DND-41 (cell line): Measurements from ENCODE around the gene BLMH.

ENCODE experiments used
- ATAC-seq: fragments of 200-7000 bp; cut with Tn5 transposase; 3 replicates; pipeline ENCODE4 v1.9.1; 2021; ENCODE audit warnings: low read depth; ENCODE audit not compliant: insufficient read depth
- DNase-seq: peaks from one replicate; pipeline ENCODE4 v3.0.0-alpha.2; 2020
- H2AFZ ChIP-seq: 2 replicates; pipeline ENCODE4 v1.6.0; 2012; ENCODE audit warnings: low read depth, low read length
- H3K27ac ChIP-seq: 2 replicates; pipeline ENCODE4 v1.5.1; 2012; ENCODE audit warnings: low read length, inconsistent platforms
- H3K27me3 ChIP-seq: fragments of 200-600 bp; sonication (generic); 2 replicates; pipeline ENCODE4 v1.6.0; 2012; ENCODE audit warnings: low read length, mild to moderate bottlenecking, inconsistent platforms; ENCODE audit not compliant: insufficient read depth, poor library complexity
- H3K36me3 ChIP-seq: 2 replicates; pipeline ENCODE4 v1.5.1; 2012; ENCODE audit warnings: low read length, inconsistent platforms; ENCODE audit not compliant: insufficient read depth
- H3K4me1 ChIP-seq: 2 replicates; pipeline ENCODE4 v1.5.1; 2012; ENCODE audit warnings: mild to moderate bottlenecking, low read length; ENCODE audit not compliant: insufficient read depth
- H3K4me2 ChIP-seq: 2 replicates; pipeline ENCODE4 v1.6.0; 2012; ENCODE audit warnings: mild to moderate bottlenecking, moderate library complexity, low read length, inconsistent platforms; ENCODE audit not compliant: insufficient read depth
- H3K4me3 ChIP-seq, 2 experiments: fragments of 200-600 bp in 1 of 2; shearing (Covaris generic) in 1 of 2; 2 replicates each; pipeline ENCODE4 v1.5.1; 2012 to 2016; ENCODE audit warnings: inconsistent platforms in 2 of 2, low read length in 2 of 2, mild to moderate bottlenecking in 2 of 2, low read depth in 1 of 2, moderate library complexity in 1 of 2
- H3K79me2 ChIP-seq: 2 replicates; pipeline ENCODE4 v1.6.0; 2012; ENCODE audit warnings: low read length, inconsistent platforms; ENCODE audit not compliant: insufficient read depth
- H3K9ac ChIP-seq: 2 replicates; pipeline ENCODE4 v1.6.0; 2012; ENCODE audit warnings: low read depth, mild to moderate bottlenecking, inconsistent platforms, low read length, moderate library complexity
- H3K9me3 ChIP-seq: 2 replicates; pipeline ENCODE4 v1.5.1; 2012; ENCODE audit warnings: low read length, moderate library complexity, mild to moderate bottlenecking, inconsistent platforms; ENCODE audit not compliant: insufficient read depth, severe bottlenecking
- H4K20me1 ChIP-seq: 2 replicates; pipeline ENCODE4 v1.6.0; 2012; ENCODE audit warnings: low read length; ENCODE audit not compliant: insufficient read depth
- CTCF ChIP-seq: IDR thresholded peaks from 2 replicates; pipeline ENCODE4 v1.5.1; 2012; ENCODE audit warnings: borderline replicate concordance, low read length, moderate library complexity, mild to moderate bottlenecking; ENCODE audit not compliant: poor library complexity, severe bottlenecking; ENCODE audit errors: extremely low read depth
- EZH2 ChIP-seq: IDR thresholded peaks from 3 replicates; pipeline ENCODE4 v1.6.1; 2012; ENCODE audit warnings: borderline replicate concordance, low read depth, mild to moderate bottlenecking, moderate library complexity, low read length, inconsistent platforms; ENCODE audit not compliant: severe bottlenecking

BLMH gene

GRCh38 chr17:30238003-30238344, 53.8 kb downstream of the BLMH start:
- no peak for DNase-seq
- no peaks in the 10 kb centered on the region for H4K20me1 ChIP-seq
- H3K27me3 ChIP-seq, result peaks cover 5% of the 10 kb centered on the region
- no peaks in the 10 kb centered on the region for H3K9me3 ChIP-seq
- no peak overlapping the region for H3K4me3 ChIP-seq
- H2AFZ ChIP-seq, result no peak overlapping the region
- H3K36me3 ChIP-seq, result no peaks in the 10 kb centered on the region
- no peak overlapping the region for H3K9ac ChIP-seq
- no peaks in the 10 kb centered on the region for H3K4me1 ChIP-seq
- no peak for TF ChIP-seq CTCF
- TF ChIP-seq EZH2, result no peak
- no peak overlapping the region for H3K4me2 ChIP-seq
- no peak overlapping the region for H3K27ac ChIP-seq
- no peaks in the 10 kb centered on the region for H3K79me2 ChIP-seq
- no peak for ATAC-seq

GRCh38 chr17:30237296-30238002, 54.3 kb downstream of the BLMH start:
- peaks cover 5% of the 10 kb centered on the region for H3K27me3 ChIP-seq
- H3K79me2 ChIP-seq, result no peaks in the 10 kb centered on the region

GRCh38 chr17:30236766-30237165, 55.0 kb downstream of the BLMH start:
- no peaks in the 10 kb centered on the region for H3K79me2 ChIP-seq
- no peak overlapping the region for H3K4me3 ChIP-seq
- no peaks in the 10 kb centered on the region for H3K4me1 ChIP-seq
- H4K20me1 ChIP-seq, result no peaks in the 10 kb centered on the region
- no peak for ATAC-seq
- peaks cover 5% of the 10 kb centered on the region for H3K27me3 ChIP-seq
- no peak overlapping the region for H2AFZ ChIP-seq
- no peak for TF ChIP-seq EZH2
- no peak for TF ChIP-seq CTCF
- no peaks in the 10 kb centered on the region for H3K9me3 ChIP-seq
- H3K9ac ChIP-seq, result no peak overlapping the region
- H3K27ac ChIP-seq, result no peak overlapping the region
- H3K36me3 ChIP-seq, result no peaks in the 10 kb centered on the region
- no peak for DNase-seq
- no peak overlapping the region for H3K4me2 ChIP-seq

More at GRCh38 chr17:30237296-30238002, 54.3 kb downstream of the BLMH start:
- Histone ChIP-seq H3K4me3 (no peak overlapping the region), H3K4me1 (no peaks in the 10 kb centered on the region), H3K9me3 (no peaks in the 10 kb centered on the region), H3K36me3 (no peaks in the 10 kb centered on the region), H4K20me1 (no peaks in the 10 kb centered on the region), H3K4me2 (no peak overlapping the region), H2AFZ (no peak overlapping the region), H3K27ac (no peak overlapping the region), H3K9ac (no peak overlapping the region)
- ATAC-seq (no peak), DNase-seq (no peak)
- no peak for TF ChIP-seq CTCF
- no peak for TF ChIP-seq EZH2
